HepG2 (cell line): ENCODE measurements around the gene FOXD3. TPM values are rescaled to one million over a fixed set of nuclear protein-coding genes. Genes with fewer than 3 reads are reported as not detected.

Experiments
- CCAR2 ChIP-seq: fragments of 200-400 bp; formaldehyde crosslinking; optimal IDR thresholded peaks from 2 replicates; pipeline ENCODE3; 2018; ENCODE audit warnings: low read depth, mild to moderate bottlenecking, low read length, moderate library complexity
- HOXA9 ChIP-seq: sonication (generic); formaldehyde crosslinking; IDR thresholded peaks from 2 replicates; pipeline ENCODE4 v1.8.1; 2022; ENCODE audit warnings: missing genetic modification reagents, mild to moderate bottlenecking, moderate library complexity, borderline replicate concordance
- KDM1A ChIP-seq: IDR thresholded peaks from 2 replicates; pipeline ENCODE4 v1.6.1; 2016; ENCODE audit warnings: missing compliant biosample characterization
- MTF2 ChIP-seq: sonication (generic); formaldehyde crosslinking; IDR thresholded peaks from 2 replicates; pipeline ENCODE4 v1.5.0; 2020; ENCODE audit warnings: missing genetic modification reagents, borderline replicate concordance
- NFE2 ChIP-seq: sonication (generic); formaldehyde crosslinking; IDR thresholded peaks from 2 replicates; pipeline ENCODE4 v1.4.0; 2020; ENCODE audit warnings: missing genetic modification reagents
- PBX2 ChIP-seq: IDR thresholded peaks from 2 replicates; pipeline ENCODE4 v1.6.1; 2016; ENCODE audit warnings: control low read depth
- POLR2AphosphoS2 ChIP-seq: IDR thresholded peaks from 2 replicates; pipeline ENCODE4 v1.6.1; 2011; ENCODE audit warnings: low read depth, low read length, improper control_type of control experiment
- PRPF4 ChIP-seq: fragments of 200-400 bp; formaldehyde crosslinking; IDR thresholded peaks from 2 replicates; pipeline ENCODE4 v1.6.1; 2016; ENCODE audit warnings: low read length, low read depth; ENCODE audit not compliant: poor library complexity, severe bottlenecking
- SP1 ChIP-seq, 2 experiments: fragments of 450-650 bp in 1 of 2; sonication (generic) in 1 of 2; formaldehyde crosslinking in 1 of 2; IDR thresholded peaks; 2 replicates each; pipeline versions ENCODE4 v1.4.0 to v1.6.1; 2016 to 2020; ENCODE audit warnings: missing genetic modification reagents in 1 of 2
- TMF1 ChIP-seq: sonication (generic); formaldehyde crosslinking; IDR thresholded peaks from 2 replicates; pipeline ENCODE4 v1.8.1; 2022; ENCODE audit warnings: low read depth, missing genetic modification reagents
- U2AF2 ChIP-seq: fragments of 200-400 bp; formaldehyde crosslinking; IDR thresholded peaks from 2 replicates; pipeline ENCODE4 v1.6.1; 2017; ENCODE audit warnings: low read depth, mild to moderate bottlenecking, low read length
- ZBTB20 ChIP-seq: sonication (generic); formaldehyde crosslinking; IDR thresholded peaks from 2 replicates; pipeline ENCODE4 v1.8.1; 2023; ENCODE audit warnings: missing genetic modification reagents, low read depth, mild to moderate bottlenecking, borderline replicate concordance
- ZBTB33 ChIP-seq: sonication (generic); formaldehyde crosslinking; IDR thresholded peaks from 2 replicates; pipeline ENCODE4 v1.4.0; 2020; ENCODE audit warnings: missing genetic modification reagents
- ZBTB7B ChIP-seq: sonication (generic); formaldehyde crosslinking; IDR thresholded peaks from 2 replicates; pipeline ENCODE4 v1.4.0; 2020; ENCODE audit warnings: missing genetic modification reagents
- ZFP1 ChIP-seq: IDR thresholded peaks from 2 replicates; pipeline ENCODE4 v1.6.1; 2016
- ZFP36L2 ChIP-seq: sonication (generic); formaldehyde crosslinking; IDR thresholded peaks from 2 replicates; pipeline ENCODE4 v1.4.0; 2020; ENCODE audit warnings: missing genetic modification reagents
- ZHX2 ChIP-seq, 2 experiments: sonication (generic) in 1 of 2; formaldehyde crosslinking in 1 of 2; IDR thresholded peaks; 2 replicates each; pipeline versions ENCODE4 v1.6.1 to v1.9.0; 2014 to 2022; ENCODE audit warnings: antibody characterized with exemption in 1 of 2, borderline replicate concordance in 1 of 2, inconsistent platforms in 1 of 2, low read depth in 1 of 2, missing genetic modification reagents in 1 of 2
- ZNF33A ChIP-seq: sonication (generic); formaldehyde crosslinking; IDR thresholded peaks from 2 replicates; pipeline ENCODE4 v1.5.1; 2020; ENCODE audit warnings: missing genetic modification reagents, mild to moderate bottlenecking, moderate library complexity, borderline replicate concordance
- ZNF850 ChIP-seq: sonication (generic); formaldehyde crosslinking; conservative IDR thresholded peaks from 2 replicates; pipeline ENCODE4 v1.9.0; 2021; ENCODE audit warnings: mild to moderate bottlenecking, missing genetic modification reagents
- polyA plus RNA-seq, 8 experiments: library from polyadenylated mRNA; depleted of rRNA in 3 of 8; stranded (reverse) in 7 of 8; unstranded in 1 of 8; fragments of >200 nt; fragmentation: Illumina TruSeq in 4 of 8; extraction: Trizol in 4 of 8; gene quantifications; 2 replicates each; pipeline versions ENCODE4 v1.2.1 to v1.2.3, GENCODE V29; 2011 to 2016; ENCODE audit warnings: low read depth in 4 of 8, missing spikeins in 1 of 8, mixed read lengths in 1 of 8; ENCODE audit not compliant: insufficient read depth in 1 of 8
- total RNA-seq, 5 experiments: library from RNA; depleted of rRNA; stranded (reverse); fragments of >200 nt; fragmentation: Illumina TruSeq; extraction: Trizol; gene quantifications; 2 replicates each; pipeline ENCODE4 v1.2.3, GENCODE V29; 2016; ENCODE audit warnings: low read depth in 1 of 5

FOXD3 gene
- total and polyA plus RNA-seq, 2 of the 13 experiments (the other 11 are each of a cell fraction or from before 2014, with no cell fraction given) = not detected

- no peak for TF ChIP-seq PBX2 (CRISPR knock-in tag)
- no peak for TF ChIP-seq ZHX2 (IDR thresholded peaks at IDR 0.05; ENCODE audit: low read depth)
- 0 out of 2 replicates have a peak, but pooled peaks have one; percentile 10 for TF ChIP-seq ZHX2 (CRISPR knock-in tag; IDR thresholded peaks at IDR 0.05; ENCODE audit: borderline replicate concordance)
- no peak for TF ChIP-seq ZFP36L2 (CRISPR knock-in tag)
- TF ChIP-seq KDM1A = no peak
- no peak for TF ChIP-seq PRPF4
- 0 out of 2 replicates have a peak, but pooled peaks have one; percentile 7 for TF ChIP-seq ZBTB33 (CRISPR knock-in tag)
- TF ChIP-seq TMF1 (CRISPR knock-in tag) = no peak; the same call in 1 of the 2 replicates
- no peak for TF ChIP-seq ZNF33A (CRISPR knock-in tag)
- peak; percentile 83; the same call in 1 of the 2 replicates for TF ChIP-seq ZBTB7B
- no peak for TF ChIP-seq NFE2 (CRISPR knock-in tag)
- TF ChIP-seq ZBTB20 (CRISPR knock-in tag) = no peak; the same call in 1 of the 2 replicates
- no peak; the same call in 1 of the 2 replicates for TF ChIP-seq ZFP1 (CRISPR knock-in tag)
- no peak for TF ChIP-seq CCAR2
- no peak for TF ChIP-seq HOXA9 (CRISPR knock-in tag)
- no peak for TF ChIP-seq U2AF2
- 0 out of 2 replicates have a peak, but pooled peaks have one; percentile 46 for TF ChIP-seq ZNF850 (CRISPR knock-in tag)
- TF ChIP-seq MTF2 = peak; percentile 68; the same call in 1 of the 2 replicates
- TF ChIP-seq SP1 (IDR thresholded peaks at IDR 0.05) = no peak
- peak; percentile 63 for TF ChIP-seq SP1 (CRISPR knock-in tag; IDR thresholded peaks at IDR 0.05)
- TF ChIP-seq POLR2AphosphoS2 = no peak
These were observed 45.1 kb downstream of the FOXD3 start, which contains the start of gene ALG6 (continued) for GRCh38 chr1:63367215-63368103.
